Neuronal stem cell (in vitro differentiated cells): ENCODE results near the gene CDKL1. TPM values are rescaled to one million over a fixed set of nuclear protein-coding genes. Genes with fewer than 3 reads are reported as not detected.
A peak's percentile ranks its signal among the peaks of the same experiment; 100 is the strongest.

Experiments used
- DNase-seq: peaks from one replicate; pipeline ENCODE4 v3.0.0-alpha.2; 2013; ENCODE audit warnings: low spot score
- H2AFZ ChIP-seq: one replicate; pipeline ENCODE4 v1.6.1; 2013; ENCODE audit warnings: mild to moderate bottlenecking, low read length, inconsistent platforms
- H2AK5ac ChIP-seq: 2 replicates; pipeline ENCODE4 v1.6.1; 2013; ENCODE audit warnings: low read depth, mild to moderate bottlenecking, inconsistent platforms, low read length, moderate library complexity, mixed read lengths
- H2BK120ac ChIP-seq: 2 replicates; pipeline ENCODE4 v1.6.1; 2013; ENCODE audit warnings: low read depth, mild to moderate bottlenecking, inconsistent platforms, low read length, moderate library complexity, mixed read lengths
- H2BK12ac ChIP-seq: one replicate; pipeline ENCODE4 v1.6.1; 2013; ENCODE audit warnings: low read length, inconsistent platforms
- H2BK15ac ChIP-seq: 2 replicates; pipeline ENCODE4 v1.6.1; 2013; ENCODE audit warnings: mild to moderate bottlenecking, low read length, inconsistent platforms, mixed read lengths
- H2BK5ac ChIP-seq: one replicate; pipeline ENCODE4 v1.6.1; 2013; ENCODE audit warnings: inconsistent platforms, mild to moderate bottlenecking, low read length, moderate library complexity
- H3K14ac ChIP-seq: one replicate; pipeline ENCODE4 v1.6.1; 2013; ENCODE audit warnings: low read length, inconsistent platforms
- H3K18ac ChIP-seq: 2 replicates; pipeline ENCODE4 v1.6.1; 2013; ENCODE audit warnings: low read length, inconsistent platforms
- H3K23ac ChIP-seq: 2 replicates; pipeline ENCODE4 v1.6.1; 2013; ENCODE audit warnings: low read depth, mild to moderate bottlenecking, mixed read lengths, low read length, inconsistent platforms; ENCODE audit not compliant: poor library complexity
- H3K27ac ChIP-seq: replicated peaks from 3 replicates; pipeline ENCODE4 v1.5.1; 2013; ENCODE audit warnings: low read length, inconsistent platforms
- H3K27me3 ChIP-seq, 3 experiments: 2 replicates each; pipeline ENCODE4 v1.6.1; 2013; ENCODE audit warnings: low read length in 3 of 3, mild to moderate bottlenecking in 2 of 3, inconsistent platforms in 1 of 3, low read depth in 1 of 3, mixed read lengths in 1 of 3, moderate library complexity in 1 of 3; ENCODE audit not compliant: control insufficient read depth in 3 of 3, insufficient read depth in 3 of 3
- H3K36me3 ChIP-seq, 2 donors: replicated peaks in 1 of 2; 2 replicates each; pipeline ENCODE4 v1.6.1; 2013; ENCODE audit warnings: low read length in 2 of 2; ENCODE audit not compliant: control insufficient read depth in 2 of 2, insufficient read depth in 2 of 2
- H3K4ac ChIP-seq: 2 replicates; pipeline ENCODE4 v1.6.1; 2013; ENCODE audit warnings: inconsistent platforms, mild to moderate bottlenecking, low read length, moderate library complexity
- H3K4me1 ChIP-seq, 2 donors: 1 replicate in 1 of 2; 2 replicates in 1 of 2; pipeline ENCODE4 v1.6.1; 2013; ENCODE audit warnings: low read length in 2 of 2, low read depth in 1 of 2; ENCODE audit not compliant: control insufficient read depth in 2 of 2, insufficient read depth in 1 of 2
- H3K4me2 ChIP-seq: one replicate; pipeline ENCODE4 v1.6.1; 2013; ENCODE audit warnings: mild to moderate bottlenecking, low read length, inconsistent platforms; ENCODE audit not compliant: insufficient read depth, poor library complexity, severe bottlenecking
- H3K4me3 ChIP-seq, 2 donors: 2 replicates each; pipeline ENCODE4 v1.5.1; 2013; ENCODE audit warnings: low read length in 2 of 2, mild to moderate bottlenecking in 2 of 2, inconsistent platforms in 1 of 2, moderate library complexity in 1 of 2
- H3K79me1 ChIP-seq: one replicate; pipeline ENCODE4 v1.6.1; 2013; ENCODE audit warnings: low read depth, mild to moderate bottlenecking, inconsistent platforms, low read length, moderate library complexity
- H3K9ac ChIP-seq: one replicate; pipeline ENCODE4 v1.6.1; 2013; ENCODE audit warnings: mild to moderate bottlenecking, low read depth, low read length, inconsistent platforms; ENCODE audit not compliant: poor library complexity
- H3K9me3 ChIP-seq, 2 donors: replicated peaks in 1 of 2; 2 replicates each; pipeline versions ENCODE3 to v1.6.1; 2013; ENCODE audit warnings: low read length in 2 of 2, mild to moderate bottlenecking in 2 of 2, inconsistent platforms in 1 of 2, low read depth in 1 of 2, mixed read lengths in 1 of 2, moderate library complexity in 1 of 2; ENCODE audit not compliant: control insufficient read depth in 2 of 2, insufficient read depth in 1 of 2
- H4K8ac ChIP-seq: one replicate; pipeline ENCODE4 v1.6.1; 2013; ENCODE audit warnings: low read depth, mild to moderate bottlenecking, inconsistent platforms, low read length, moderate library complexity
- H4K91ac ChIP-seq: one replicate; pipeline ENCODE4 v1.6.1; 2013; ENCODE audit warnings: low read length, low read depth, mild to moderate bottlenecking, inconsistent platforms; ENCODE audit not compliant: poor library complexity
- WGBS, 2 donors: extraction: QIAGEN DNeasy Blood & Tissue Kit; methylation state at CpG; one replicate each; pipeline ENCODE4 v1.1.7; 2013; ENCODE audit warnings: missing lambda C conversion rate in 2 of 2, mixed read lengths in 1 of 2; ENCODE audit not compliant: insufficient read length in 2 of 2, insufficient replicate concordance in 1 of 2; ENCODE audit errors: extremely low coverage in 2 of 2; 5-methylcytosine and 5-hydroxymethylcytosine counted together
- polyA plus RNA-seq, 2 experiments: library from polyadenylated mRNA; stranded (reverse); fragments of 200-250 nt; gene quantifications; one replicate each; pipeline ENCODE4 v1.2.3, GENCODE V29; 2013

The CDKL1 gene
- 1.5 TPM for polyA plus RNA-seq (2013, experiment 1 of 2)
- 3.0 TPM for polyA plus RNA-seq (2013, experiment 2 of 2)

- Histone ChIP-seq H4K91ac (no peak within 1 kb of the TSS), H3K27me3 (no peaks in the 10 kb centered on the region), H4K8ac (no peak within 1 kb of the TSS), H3K23ac (no peak within 1 kb of the TSS), H3K27ac (peak within 1 kb of the TSS; percentile 8), H3K4me1 (peaks cover 4 to 5% of the 10 kb centered on the region in 2 donors), H3K9me3 (no peaks in the 10 kb centered on the region), H2BK12ac (no peak within 1 kb of the TSS), H2AFZ (peak within 1 kb of the TSS; percentile 91), H3K4ac (no peak within 1 kb of the TSS), H2AK5ac (peak within 1 kb of the TSS; percentile 10), H3K18ac (peak within 1 kb of the TSS; percentile 89), H3K4me3 (peak within 1 kb of the TSS; percentile 49 to 81), H2BK5ac (no peak within 1 kb of the TSS), H2BK120ac (peak within 1 kb of the TSS; percentile 37), H3K36me3 (no peaks in the 10 kb centered on the region), H3K79me1 (no peaks in the 10 kb centered on the region), H3K4me2 (peak within 1 kb of the TSS; percentile 93), H3K14ac (no peak within 1 kb of the TSS), H2BK15ac (peak within 1 kb of the TSS; percentile 14), H3K9ac (peak within 1 kb of the TSS; percentile 88)
- no CpG with 5 or more reads among the region's 77 CpGs for WGBS, 2 donors
- peak; percentile 63 for DNase-seq
These were observed at the start of gene CDKL1 for GRCh38 chr14:50396631-50397389. Gene CDKL1, minus strand, starts transcription at chr14:50396881. Its CDS starts 1,013 bp downstream, at chr14:50395868.

DNA sequence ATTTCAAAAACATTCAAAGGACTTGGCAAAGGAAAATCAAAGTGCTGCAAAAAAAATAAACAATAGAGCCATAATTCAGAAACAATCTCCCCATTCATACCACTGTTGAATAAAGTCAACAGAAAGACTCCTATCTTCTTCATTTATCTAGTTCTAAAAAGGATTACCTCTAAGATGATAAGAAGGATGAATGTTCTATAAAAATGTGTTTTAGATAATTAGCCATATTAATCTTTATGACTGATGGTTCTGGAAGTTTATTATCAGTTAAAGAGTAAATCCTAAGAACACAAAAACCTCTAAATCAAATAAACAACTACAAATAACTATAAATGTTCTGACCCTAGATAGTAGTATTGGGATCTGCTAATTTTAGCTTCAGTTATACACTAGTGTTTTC lies 37.8 kb upstream of the CDKL1 start:
- no peak overlapping the region for H3K4me2 ChIP-seq
- H2BK120ac ChIP-seq = no peak overlapping the region
- H3K18ac ChIP-seq = no peak overlapping the region
- H3K36me3 ChIP-seq = peaks cover 12 to 81% of the 10 kb centered on the region in 2 donors
- DNase-seq = no peak
- no peak overlapping the region for H3K27ac ChIP-seq
- H3K4me3 ChIP-seq = no peak overlapping the region
- H2AFZ ChIP-seq = no peak overlapping the region
- H3K79me1 ChIP-seq = no peaks in the 10 kb centered on the region
- H4K8ac ChIP-seq = no peak overlapping the region
- H3K4ac ChIP-seq = no peak overlapping the region
- no peak overlapping the region for H2BK15ac ChIP-seq
- peaks cover 6 to 24% of the 10 kb centered on the region in 2 donors for H3K9me3 ChIP-seq
- no peaks in the 10 kb centered on the region for H3K27me3 ChIP-seq
- no peak overlapping the region for H3K9ac ChIP-seq
- no peak overlapping the region for H3K23ac ChIP-seq
- H3K14ac ChIP-seq = no peak overlapping the region
- H2AK5ac ChIP-seq = no peak overlapping the region
- no peaks in the 10 kb centered on the region for H3K4me1 ChIP-seq
- H2BK12ac ChIP-seq = no peak overlapping the region
- no peak overlapping the region for H2BK5ac ChIP-seq
- H4K91ac ChIP-seq = no peak overlapping the region

DNA sequence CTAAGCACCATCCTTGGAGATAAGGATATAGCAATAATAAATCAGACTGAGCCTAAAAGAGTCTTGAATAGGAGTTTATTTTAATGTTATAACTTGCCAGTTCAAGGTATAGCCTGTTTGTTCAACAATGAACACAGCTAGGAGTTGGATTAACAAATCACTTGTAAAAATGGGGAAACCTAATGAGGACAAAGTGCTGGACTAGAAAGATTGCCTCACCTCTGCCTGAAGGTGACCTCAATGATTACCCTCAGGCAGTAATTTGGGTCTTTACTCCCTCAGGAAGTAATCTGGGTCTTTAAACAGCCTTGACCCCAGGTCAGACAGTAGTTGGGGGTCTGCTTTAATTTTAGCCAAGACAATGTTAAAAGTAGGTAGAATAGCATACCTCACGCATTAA lies 35.5 kb upstream of the CDKL1 start:
- H3K18ac ChIP-seq = no peak overlapping the region
- H2AFZ ChIP-seq = no peak overlapping the region
- no peak overlapping the region for H4K91ac ChIP-seq
- no peak overlapping the region for H3K9ac ChIP-seq
- no peaks in the 10 kb centered on the region for H3K27me3 ChIP-seq
- no peaks in the 10 kb centered on the region for H3K4me1 ChIP-seq
- no peak overlapping the region for H3K4me2 ChIP-seq
- H3K27ac ChIP-seq = no peak overlapping the region
- H3K36me3 ChIP-seq = peaks cover 7 to 81% of the 10 kb centered on the region in 2 donors
- H3K4me3 ChIP-seq = no peak overlapping the region
- no peak overlapping the region for H2BK5ac ChIP-seq
- no peak overlapping the region for H3K4ac ChIP-seq
- H3K23ac ChIP-seq = no peak overlapping the region
- no peak overlapping the region for H2BK15ac ChIP-seq
- no peak for DNase-seq
- peaks cover 3 to 13% of the 10 kb centered on the region in 2 donors for H3K9me3 ChIP-seq
- H4K8ac ChIP-seq = no peak overlapping the region
- H3K79me1 ChIP-seq = no peaks in the 10 kb centered on the region
- no CpG with 5 or more reads among the region's 1 CpG for WGBS, 2 donors
- H2AK5ac ChIP-seq = no peak overlapping the region
- no peak overlapping the region for H3K14ac ChIP-seq
- no peak overlapping the region for H2BK120ac ChIP-seq
- no peak overlapping the region for H2BK12ac ChIP-seq

- DNase-seq = no peak
These were observed 29.1 kb upstream of the CDKL1 start for GRCh38 chr14:50425816-50426215.

More at GRCh38 chr14:50425816-50426215, 29.1 kb upstream of the CDKL1 start:
- Histone ChIP-seq H2AFZ (no peak overlapping the region), H2BK5ac (no peak overlapping the region), H3K4ac (no peak overlapping the region), H4K8ac (no peak overlapping the region), H3K27me3 (no peaks in the 10 kb centered on the region), H3K9me3 (peaks cover 0 to 2% of the 10 kb centered on the region in 2 donors), H3K4me2 (no peak overlapping the region), H3K18ac (no peak overlapping the region), H2BK15ac (no peak overlapping the region), H3K23ac (no peak overlapping the region), H3K79me1 (no peaks in the 10 kb centered on the region), H4K91ac (no peak overlapping the region), H2BK12ac (no peak overlapping the region), H3K27ac (no peak overlapping the region), H2AK5ac (no peak overlapping the region), H3K4me3 (no peak overlapping the region), H3K36me3 (peaks cover 4 to 89% of the 10 kb centered on the region in 2 donors), H3K9ac (no peak overlapping the region), H3K14ac (no peak overlapping the region), H2BK120ac (no peak overlapping the region), H3K4me1 (no peaks in the 10 kb centered on the region)
- no CpG with 5 or more reads among the region's 3 CpGs for WGBS, 2 donors
